Tibial artery (tissue), 4 donors: ENCODE results near the gene PBRM1.
"Not testable (repeated sequence)": the region's sequence is repeated elsewhere in the genome, so short reads cannot be mapped to it uniquely, and the experiment has no call there.

Source experiments
- DNase-seq, 2 donors: peaks; one replicate each; pipeline ENCODE4 v3.0.0-alpha.2; 2019
- H3K27ac ChIP-seq, 2 donors: fragments of 200-600 bp; sonication (generic) in 1 of 2; 1 replicate in 1 of 2; 2 replicates in 1 of 2; pipeline ENCODE4 v1.5.1; 2018 to 2019; ENCODE audit warnings: mild to moderate bottlenecking in 1 of 2
- H3K27me3 ChIP-seq, 2 donors: fragments of 200-600 bp; sonication (generic) in 1 of 2; one replicate each; pipeline versions ENCODE4 v1.5.1 to v1.6.0; 2016 to 2019
- H3K36me3 ChIP-seq, 3 donors: fragments of 200-600 bp; sonication (generic) in 2 of 3; one replicate each; pipeline ENCODE4 v1.5.1; 2016 to 2019; ENCODE audit warnings: mild to moderate bottlenecking in 2 of 3
- H3K4me1 ChIP-seq, 4 donors: fragments of 200-600 bp; sonication (generic) in 2 of 4; 1 replicate in 3 of 4; 2 replicates in 1 of 4; pipeline ENCODE4 v1.5.1; 2016 to 2019
- H3K4me3 ChIP-seq, 2 donors: fragments of 200-600 bp; sonication (generic) in 1 of 2; 1 replicate in 1 of 2; 2 replicates in 1 of 2; pipeline ENCODE4 v1.5.1; 2018 to 2019; ENCODE audit warnings: mild to moderate bottlenecking in 2 of 2
- H3K9me3 ChIP-seq, 3 donors: fragments of 200-600 bp; sonication (generic) in 1 of 3; one replicate each; pipeline ENCODE4 v1.5.1; 2016 to 2019
- intact Hi-C: fragments of 100-400 bp; cut with DNase I; formaldehyde crosslinking; loops from one replicate; pipeline ENCODE4 v1.15.0; 2023; ENCODE audit warnings: low total_unique reads
- TF ChIP-seq, protein P1 (sequence below), 2 experiments: fragments of 200-600 bp in 1 of 2; fragments of 450-650 bp in 1 of 2; IDR thresholded peaks; one replicate each; pipeline ENCODE4 v1.5.1; 2017 to 2019; ENCODE audit warnings: antibody characterized with exemption in 2 of 2, mild to moderate bottlenecking in 1 of 2, moderate library complexity in 1 of 2

The PBRM1 gene

DNA sequence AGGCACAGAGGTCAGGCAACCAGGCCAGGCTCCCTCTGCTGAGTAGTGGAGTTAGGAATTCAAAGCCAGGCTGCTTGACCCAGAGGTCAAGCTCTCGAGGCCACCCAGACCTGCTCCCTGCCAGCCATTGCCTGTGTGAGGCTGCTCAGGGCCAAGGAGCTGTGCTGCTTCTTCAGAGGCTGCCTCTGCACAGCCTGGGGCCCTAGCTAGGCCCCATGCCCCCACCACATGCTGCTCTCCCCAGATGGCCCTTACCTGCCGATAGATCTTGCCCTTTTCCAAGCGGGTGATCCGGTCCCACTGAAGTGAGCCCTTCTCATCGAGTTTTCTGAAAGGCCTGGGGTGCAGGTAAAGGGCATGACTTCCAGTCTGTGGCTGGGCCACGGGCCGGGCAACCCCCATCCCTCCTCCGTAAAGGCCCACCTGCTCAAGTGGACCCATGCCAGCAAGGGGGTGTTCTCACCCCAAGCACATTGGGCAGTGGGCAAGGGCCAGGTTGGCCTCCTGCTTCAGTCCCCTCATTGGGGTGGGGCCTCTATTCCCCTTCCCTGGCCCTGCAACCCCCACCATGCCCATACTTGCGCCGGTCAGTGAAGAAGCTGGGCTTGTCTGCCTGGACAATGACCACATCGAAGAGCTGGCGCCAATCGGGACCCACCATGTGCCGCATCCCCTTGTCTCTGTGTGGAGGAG is 158.5 kb downstream of the PBRM1 start:
- Histone ChIP-seq H3K4me1 (peaks cover 0 to 66% (median 52%) of the 10 kb centered on the region in 4 donors), H3K4me3 (no peak overlapping the region), H3K36me3 (peaks cover 0 to 34% (median 27%) of the 10 kb centered on the region in 3 donors), H3K27me3 (no peaks in the 10 kb centered on the region), H3K27ac (peak overlapping the region; percentile 1 to 92), H3K9me3 (no peaks in the 10 kb centered on the region)
- intact Hi-C loops = no loop called here
- DNase-seq = peak; percentile 20 to 65
- TF ChIP-seq, protein P1, sequence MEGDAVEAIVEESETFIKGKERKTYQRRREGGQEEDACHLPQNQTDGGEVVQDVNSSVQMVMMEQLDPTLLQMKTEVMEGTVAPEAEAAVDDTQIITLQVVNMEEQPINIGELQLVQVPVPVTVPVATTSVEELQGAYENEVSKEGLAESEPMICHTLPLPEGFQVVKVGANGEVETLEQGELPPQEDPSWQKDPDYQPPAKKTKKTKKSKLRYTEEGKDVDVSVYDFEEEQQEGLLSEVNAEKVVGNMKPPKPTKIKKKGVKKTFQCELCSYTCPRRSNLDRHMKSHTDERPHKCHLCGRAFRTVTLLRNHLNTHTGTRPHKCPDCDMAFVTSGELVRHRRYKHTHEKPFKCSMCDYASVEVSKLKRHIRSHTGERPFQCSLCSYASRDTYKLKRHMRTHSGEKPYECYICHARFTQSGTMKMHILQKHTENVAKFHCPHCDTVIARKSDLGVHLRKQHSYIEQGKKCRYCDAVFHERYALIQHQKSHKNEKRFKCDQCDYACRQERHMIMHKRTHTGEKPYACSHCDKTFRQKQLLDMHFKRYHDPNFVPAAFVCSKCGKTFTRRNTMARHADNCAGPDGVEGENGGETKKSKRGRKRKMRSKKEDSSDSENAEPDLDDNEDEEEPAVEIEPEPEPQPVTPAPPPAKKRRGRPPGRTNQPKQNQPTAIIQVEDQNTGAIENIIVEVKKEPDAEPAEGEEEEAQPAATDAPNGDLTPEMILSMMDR (IDR thresholded peaks at IDR 0.05) = no peak

DNA sequence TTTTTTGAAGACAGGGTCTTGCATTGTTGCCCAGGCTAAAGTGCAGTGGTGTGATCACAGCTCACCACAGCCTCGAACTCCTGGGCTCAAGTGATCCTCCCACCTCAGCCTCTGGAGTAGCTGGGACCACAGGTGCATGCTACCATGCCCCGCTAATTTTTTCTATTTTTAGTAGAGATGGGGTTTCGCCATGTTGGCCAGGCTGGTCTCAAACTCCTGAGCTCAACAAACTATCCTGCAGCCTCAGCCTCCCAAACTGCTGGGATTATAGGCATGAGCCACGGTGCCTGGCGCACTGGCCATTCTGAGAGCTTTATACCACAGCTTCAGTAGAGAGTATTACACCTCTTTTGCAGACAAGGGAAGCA is 159.1 kb downstream of the PBRM1 start:
- Histone ChIP-seq H3K4me1 (peaks cover 0 to 61% (median 47%) of the 10 kb centered on the region in 4 donors), H3K36me3 (peaks cover 0 to 34% (median 27%) of the 10 kb centered on the region in 3 donors), H3K27ac (peak overlapping the region; percentile 74 to 92)
- H3K4me3 ChIP-seq, intact Hi-C loops, H3K9me3 ChIP-seq, H3K27me3 ChIP-seq: not testable (repeated sequence)
- peak in 1 of 2 donors; percentile 42 for DNase-seq

DNA sequence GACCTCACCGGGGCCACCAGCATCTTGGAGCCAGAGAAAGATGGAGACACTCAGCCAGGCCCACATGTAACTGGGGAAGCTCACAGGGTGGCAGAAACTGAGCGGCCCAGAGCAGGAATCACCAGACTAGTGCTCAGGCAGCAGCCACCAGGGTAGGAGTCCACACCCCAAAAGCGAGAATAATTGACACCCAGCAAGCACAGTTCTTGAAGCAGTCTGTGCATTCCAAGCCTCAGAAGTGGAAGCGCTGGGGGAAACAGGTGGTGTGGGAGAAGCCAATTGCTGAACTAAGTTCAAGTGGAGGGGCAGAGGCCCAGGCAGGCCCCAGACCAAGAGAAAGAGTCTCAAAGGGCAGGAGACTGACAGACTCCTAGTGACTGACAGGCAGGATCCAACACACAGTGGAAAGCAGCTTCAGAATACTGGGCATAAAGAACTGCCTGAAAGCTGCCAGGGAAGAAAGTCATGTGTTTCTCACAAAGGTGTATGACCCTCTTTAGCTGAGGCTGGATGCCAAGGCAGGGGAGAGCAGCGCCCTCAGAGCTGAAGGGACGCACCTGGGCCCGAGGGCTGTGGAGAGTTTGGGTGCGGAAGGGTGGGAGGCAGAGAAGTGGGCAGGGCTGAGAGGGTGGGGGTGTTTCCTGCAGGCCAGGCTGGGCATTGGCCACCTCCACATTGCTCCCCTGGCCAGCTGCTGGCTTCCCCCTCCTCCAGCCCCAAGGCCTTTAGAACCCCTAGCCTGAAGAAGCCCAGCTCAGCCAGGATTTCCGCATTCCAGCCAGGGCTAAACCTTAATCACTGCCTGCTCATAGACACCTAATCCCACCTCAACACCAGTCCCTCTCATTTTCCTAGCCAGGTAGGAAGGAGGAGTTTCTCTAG is 159.8 kb downstream of the PBRM1 start:
- intact Hi-C loops = no loop called here
- H3K27ac ChIP-seq = peak overlapping the region; percentile 74 to 92
- DNase-seq = peak in 1 of 2 donors; percentile 64
- H3K4me1 ChIP-seq = peaks cover 0 to 54% (median 41%) of the 10 kb centered on the region in 4 donors
- H3K36me3 ChIP-seq = peaks cover 0 to 34% (median 27%) of the 10 kb centered on the region in 3 donors
- TF ChIP-seq, protein P1 (IDR thresholded peaks at IDR 0.05) = no peak
- no peaks in the 10 kb centered on the region for H3K27me3 ChIP-seq
- H3K4me3 ChIP-seq = no peak overlapping the region
- H3K9me3 ChIP-seq = no peaks in the 10 kb centered on the region

DNA sequence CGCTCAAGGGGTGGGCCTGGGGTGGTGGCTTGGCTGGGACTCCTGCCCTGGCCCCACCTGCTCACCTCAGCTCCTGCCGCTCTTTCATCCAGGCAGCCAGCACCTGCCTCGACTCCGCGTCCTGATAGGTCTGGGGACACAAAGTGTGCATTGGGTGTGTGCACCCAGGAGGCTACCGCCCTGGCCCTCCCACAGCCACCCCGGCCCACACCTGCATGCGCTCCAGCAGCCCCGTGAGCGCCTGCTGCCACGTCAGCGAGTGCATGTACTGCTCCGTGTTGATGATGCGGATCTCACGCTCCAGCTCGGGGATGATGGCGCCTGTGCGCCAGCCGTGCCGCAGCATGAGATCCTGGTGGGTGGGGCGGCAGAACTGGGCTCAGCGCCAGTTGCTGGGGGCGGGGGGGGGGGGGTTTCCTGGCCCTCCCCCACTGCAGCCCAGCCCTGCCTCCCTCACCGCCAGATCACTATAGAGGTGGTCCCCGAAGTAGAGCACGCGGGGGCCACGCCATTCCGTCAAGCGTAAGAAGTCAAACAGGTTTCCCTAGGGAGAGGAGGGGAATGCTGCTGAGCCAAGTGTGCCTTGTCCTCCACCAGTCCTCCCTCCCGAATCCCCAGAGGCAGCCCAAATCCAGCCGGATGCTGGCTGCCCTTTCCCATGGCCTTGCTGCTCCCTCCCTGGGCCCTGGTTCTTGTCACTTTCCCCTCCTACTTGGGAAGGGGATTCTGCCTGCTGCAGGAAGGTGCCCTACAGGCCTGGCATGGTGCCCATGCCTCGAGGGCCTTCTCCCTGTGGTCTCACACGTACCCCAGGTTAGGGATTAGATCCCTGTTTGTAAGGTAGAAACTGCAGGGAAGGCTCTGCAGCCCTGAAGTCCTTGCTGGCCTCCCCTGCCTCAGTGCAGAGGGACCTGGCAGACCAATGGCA is 160.7 kb downstream of the PBRM1 start:
- Histone ChIP-seq H3K27ac (peak overlapping the region; percentile 74 to 92), H3K4me3 (peak overlapping the region in 1 of 2 donors; percentile 36), H3K27me3 (no peaks in the 10 kb centered on the region), H3K4me1 (peaks cover 0 to 44% (median 33%) of the 10 kb centered on the region in 4 donors), H3K36me3 (peaks cover 0 to 34% (median 27%) of the 10 kb centered on the region in 3 donors), H3K9me3 (no peaks in the 10 kb centered on the region)
- intact Hi-C loops = no loop called here
- peak in 1 of 2 donors; percentile 92 for DNase-seq
- TF ChIP-seq, protein P1 (IDR thresholded peaks at IDR 0.05) = no peak

DNA sequence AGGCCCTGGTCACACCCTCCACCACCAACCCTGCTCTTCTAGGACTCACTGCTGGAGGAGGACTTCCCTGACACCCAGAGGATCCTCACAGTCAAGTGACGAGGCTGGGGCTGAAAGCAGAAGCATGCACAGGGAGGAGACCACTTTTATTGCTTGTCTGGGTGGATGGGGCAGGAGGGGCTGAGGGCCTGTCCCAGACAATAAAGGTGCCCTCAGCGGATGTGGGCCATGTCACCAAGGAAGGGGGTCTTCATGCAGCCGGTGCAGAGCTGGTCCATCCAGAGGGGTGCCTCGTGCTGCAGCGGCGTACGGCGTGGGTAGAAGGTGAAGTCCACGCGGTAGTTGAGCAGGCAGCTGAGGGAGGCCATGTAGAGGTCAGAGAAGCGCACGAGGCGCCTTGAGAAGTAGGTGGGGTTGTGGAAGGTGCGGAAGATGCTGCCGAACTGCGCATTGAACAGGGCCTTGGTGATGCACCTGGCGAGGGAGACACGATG is 161.4 kb downstream of the PBRM1 start:
- no peak for DNase-seq
- TF ChIP-seq, protein P1 (IDR thresholded peaks at IDR 0.05) = no peak
- H3K27me3 ChIP-seq = no peaks in the 10 kb centered on the region
- no peaks in the 10 kb centered on the region for H3K9me3 ChIP-seq
- peaks cover 0 to 34% (median 27%) of the 10 kb centered on the region in 3 donors for H3K36me3 ChIP-seq
- peak overlapping the region in 1 of 2 donors; percentile 36 for H3K4me3 ChIP-seq
- H3K4me1 ChIP-seq = peaks cover 0 to 37% (median 26%) of the 10 kb centered on the region in 4 donors
- intact Hi-C loops = no loop called here
- peak overlapping the region; percentile 74 to 92 for H3K27ac ChIP-seq
